NCI-H128 (cell line): ENCODE data around the gene HEATR5B.
"Not testable (repeated sequence)": the region's sequence is repeated elsewhere in the genome, so short reads cannot be mapped to it uniquely, and the experiment has no call there.

Experiments
- DNase-seq: peaks from one replicate; lab custom pipeline; 2025; ENCODE audit not compliant: unreplicated experiment; lab: John Stamatoyannopoulos, UW

HEATR5B gene

GRCh38 chr2:37068686-37069085 is 15.5 kb downstream of the HEATR5B start:
- no peak for DNase-seq

- no peak for DNase-seq
Measured at GRCh38 chr2:37061776-37062175, 22.4 kb downstream of the HEATR5B start.

GRCh38 chr2:37061013-37061711 is 23.0 kb downstream of the HEATR5B start:
- DNase-seq: no peak

GRCh38 chr2:37060446-37060845 is 23.7 kb downstream of the HEATR5B start:
- no peak for DNase-seq

- DNase-seq: no peak
Measured at GRCh38 chr2:37059841-37060240, 24.3 kb downstream of the HEATR5B start.

GRCh38 chr2:37052600-37053332 is 31.4 kb downstream of the HEATR5B start:
- no peak for DNase-seq

GRCh38 chr2:37039580-37039979 is 44.6 kb downstream of the HEATR5B start:
- no peak for DNase-seq

GRCh38 chr2:37037771-37038170 is 46.4 kb downstream of the HEATR5B start:
- DNase-seq: no peak

GRCh38 chr2:37029758-37030157 is 54.4 kb downstream of the HEATR5B start:
- DNase-seq: no peak

GRCh38 chr2:37026050-37026449 is 58.1 kb downstream of the HEATR5B start:
- DNase-seq: no peak

GRCh38 chr2:37020887-37021796 is 63.0 kb downstream of the HEATR5B start:
- DNase-seq: no peak

GRCh38 chr2:37020212-37020886 is 63.8 kb downstream of the HEATR5B start:
- no peak for DNase-seq

- no peak for DNase-seq
Measured at GRCh38 chr2:37013315-37013641, 70.9 kb downstream of the HEATR5B start.

- no peak for DNase-seq
Measured at GRCh38 chr2:37011130-37011529, 73.0 kb downstream of the HEATR5B start.

GRCh38 chr2:37005118-37005868 is 78.9 kb downstream of the HEATR5B start:
- no peak for DNase-seq

- no peak for DNase-seq
Measured at GRCh38 chr2:37000988-37001556, 83.1 kb downstream of the HEATR5B start.

- DNase-seq: no peak
Measured at GRCh38 chr2:37000318-37000717, 83.9 kb downstream of the HEATR5B start.

- DNase-seq: not testable (repeated sequence)
Measured at GRCh38 chr2:36999416-36999815, 84.8 kb downstream of the HEATR5B start.

- no peak for DNase-seq
Measured at GRCh38 chr2:36993841-36994620, 90.1 kb downstream of the HEATR5B start.
